HG03103 (cell line): ENCODE data around the gene MAGI3.

ENCODE experiments used
- ATAC-seq: cut with Tn5 transposase; IDR thresholded peaks from one replicate; pipeline ENCODE4 v1.9.1; 2021; ENCODE audit warnings: low read depth; ENCODE audit not compliant: unreplicated experiment

Gene MAGI3

GRCh38 chr1:113641396-113641795, 251.1 kb downstream of the MAGI3 start:
- no peak for ATAC-seq

DNA sequence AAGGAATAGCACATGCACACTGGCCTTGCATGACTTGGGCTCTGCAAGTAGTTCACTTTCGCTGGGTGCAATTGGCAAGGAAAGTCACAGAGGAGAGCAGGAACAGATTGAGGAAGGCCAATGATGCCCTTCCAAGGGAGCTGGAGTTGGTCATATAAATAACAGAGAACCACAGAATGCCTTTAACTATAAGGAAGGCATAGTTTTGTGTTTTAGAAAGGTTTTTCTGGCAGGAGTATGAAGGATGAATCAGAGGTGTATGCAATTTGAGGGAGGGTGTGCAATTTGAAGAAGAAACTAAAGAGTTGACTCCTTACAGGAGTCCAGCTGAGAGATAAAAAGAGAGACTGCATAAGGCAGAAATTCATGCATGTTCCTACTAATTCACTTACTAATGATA, 256.8 kb downstream of the MAGI3 start:
- no peak for ATAC-seq

- ATAC-seq, result no peak
Measured at GRCh38 chr1:113648478-113648877, 258.2 kb downstream of the MAGI3 start.

GRCh38 chr1:113652771-113653170, 262.5 kb downstream of the MAGI3 start:
- ATAC-seq, result no peak

- no peak for ATAC-seq
Measured at GRCh38 chr1:113653741-113654140, 263.4 kb downstream of the MAGI3 start.

- ATAC-seq, result no peak
Measured at GRCh38 chr1:113654883-113655282, 264.6 kb downstream of the MAGI3 start.

DNA sequence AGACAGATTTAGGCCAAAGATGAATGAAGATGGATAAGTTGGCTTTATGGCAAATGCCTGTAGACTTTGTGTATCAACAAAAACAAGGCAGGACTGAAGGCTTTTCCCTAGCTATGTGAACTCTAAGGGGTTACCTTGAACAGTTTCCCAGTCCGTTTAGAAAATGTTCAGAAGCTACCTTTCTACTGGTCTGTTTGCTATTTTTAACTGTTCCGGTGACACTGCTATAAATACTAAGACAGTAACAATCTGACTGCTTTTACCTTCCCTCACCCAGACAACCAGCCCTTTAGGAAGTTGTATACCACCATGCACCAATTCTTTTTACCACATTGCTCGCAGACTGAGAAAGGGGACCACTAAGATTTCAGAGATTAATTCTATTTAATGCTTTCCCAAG, 266.8 kb downstream of the MAGI3 start:
- ATAC-seq, result no peak

GRCh38 chr1:113657556-113658063, 267.3 kb downstream of the MAGI3 start:
- no peak for ATAC-seq

DNA sequence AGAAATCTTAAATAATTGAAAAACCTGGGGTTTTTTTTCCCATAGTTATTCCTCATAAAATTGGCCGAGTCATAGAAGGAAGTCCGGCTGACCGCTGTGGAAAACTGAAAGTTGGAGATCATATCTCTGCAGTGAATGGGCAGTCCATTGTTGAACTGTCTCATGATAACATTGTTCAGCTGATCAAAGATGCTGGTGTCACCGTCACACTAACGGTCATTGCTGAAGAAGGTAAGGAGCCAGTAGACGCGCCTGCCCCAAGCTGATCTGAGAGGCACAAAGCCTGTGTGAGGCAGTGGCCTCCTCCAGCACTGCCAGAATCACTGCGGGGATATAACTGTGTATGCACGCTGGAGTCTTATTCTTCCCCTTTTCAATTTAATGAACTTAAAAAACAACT, 268.7 kb downstream of the MAGI3 start:
- no peak for ATAC-seq

DNA sequence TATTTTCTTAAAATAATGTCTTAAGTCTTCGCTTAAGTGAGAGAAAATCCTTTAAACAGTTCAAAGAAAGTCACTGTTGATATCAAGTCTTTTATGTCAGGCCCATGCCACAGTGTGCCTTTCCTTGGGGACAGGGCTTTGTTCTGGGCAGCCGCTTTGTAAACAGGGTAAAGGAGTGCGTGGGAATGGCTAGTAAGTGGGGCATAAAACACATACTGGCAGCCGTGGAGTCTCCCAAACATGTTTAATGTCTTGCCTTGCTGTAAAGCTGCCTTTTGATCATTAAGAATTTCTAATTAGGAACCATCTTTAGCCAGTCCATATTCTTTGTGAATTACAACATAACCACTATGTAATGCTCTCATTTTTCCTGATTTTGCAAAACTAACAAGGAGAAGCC, 269.2 kb downstream of the MAGI3 start:
- ATAC-seq, result no peak

- ATAC-seq, result no peak
Measured at GRCh38 chr1:113660088-113660487, 269.8 kb downstream of the MAGI3 start.

- no peak for ATAC-seq
Measured at GRCh38 chr1:113662101-113662500, 271.8 kb downstream of the MAGI3 start.

DNA sequence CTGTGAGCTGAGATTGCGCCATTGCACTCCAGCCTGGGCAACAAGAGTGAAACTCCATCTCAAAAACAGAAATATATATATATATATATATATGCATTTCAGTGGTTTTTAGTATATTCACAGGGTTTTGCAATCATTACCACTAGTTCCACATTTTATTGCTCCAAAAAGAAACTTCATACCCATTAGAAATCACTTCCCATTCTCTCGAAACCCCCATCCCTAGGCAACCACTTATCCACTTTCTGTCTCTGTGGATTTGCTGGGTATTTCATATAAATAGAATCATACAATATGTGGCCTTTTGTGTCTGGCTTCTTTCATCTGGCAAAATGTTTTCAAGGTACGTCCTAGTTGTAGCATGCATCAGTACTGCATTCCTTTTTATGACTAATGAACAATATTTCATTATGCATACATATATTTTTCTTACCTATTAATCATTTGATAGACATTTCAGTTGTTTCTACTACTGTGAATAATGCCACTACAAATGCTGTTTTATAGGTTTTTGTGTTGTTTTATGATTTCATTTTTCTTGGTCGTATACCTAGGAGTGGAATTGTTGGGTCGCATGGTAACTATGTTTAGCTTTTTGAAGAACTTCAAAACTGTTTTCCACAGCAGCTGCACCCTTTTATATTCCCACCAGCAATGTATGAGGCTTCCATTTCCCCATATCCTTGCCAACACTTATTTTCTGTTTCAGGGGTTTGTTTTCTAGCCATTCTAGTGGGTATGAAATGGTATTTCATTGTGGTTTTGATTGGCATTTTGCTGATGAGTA, 273.0 kb downstream of the MAGI3 start:
- no peak for ATAC-seq

GRCh38 chr1:113665071-113665470, 274.8 kb downstream of the MAGI3 start:
- no peak for ATAC-seq

- no peak for ATAC-seq
Measured at GRCh38 chr1:113666126-113666525, 275.8 kb downstream of the MAGI3 start.

DNA sequence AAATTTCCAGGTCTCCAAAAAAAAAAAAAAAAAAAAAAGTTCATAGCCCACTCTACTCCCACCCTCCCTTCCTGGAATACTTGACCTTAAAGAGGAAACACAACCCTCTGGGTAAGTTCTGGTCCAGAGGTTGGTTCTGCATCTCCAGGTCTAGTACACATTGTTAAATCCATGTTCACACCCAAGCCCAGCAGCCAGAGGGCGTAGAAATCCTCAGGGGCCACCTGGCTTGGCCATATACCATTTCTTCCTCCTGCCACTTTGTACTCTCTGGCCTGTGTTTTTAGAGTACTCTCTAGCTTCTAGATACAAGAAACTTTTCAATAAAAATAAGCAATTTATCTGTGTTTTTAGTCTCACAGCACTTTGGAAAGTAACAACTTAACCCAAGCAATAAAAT, 279.7 kb downstream of the MAGI3 start:
- ATAC-seq, result no peak

DNA sequence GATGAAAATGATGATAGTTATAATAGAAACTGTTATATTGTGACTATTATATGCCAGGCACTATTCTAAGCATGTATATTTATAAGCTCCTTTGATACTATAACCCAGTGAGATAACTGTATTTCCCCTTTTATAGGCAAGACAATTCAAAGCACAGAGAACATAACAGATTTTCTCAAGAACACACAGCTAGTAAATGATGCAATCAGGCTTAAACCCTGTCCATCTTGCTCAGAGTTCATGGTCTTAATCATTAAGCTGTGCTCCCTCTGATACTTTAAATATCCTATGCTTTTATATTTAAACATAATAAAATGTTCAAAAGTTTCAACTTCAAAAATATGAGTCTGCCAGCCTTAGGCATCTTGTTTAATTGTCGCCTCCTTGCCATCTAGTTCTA, 280.3 kb downstream of the MAGI3 start:
- ATAC-seq, result no peak

- no peak for ATAC-seq
Measured at GRCh38 chr1:113672491-113672890, 282.2 kb downstream of the MAGI3 start.

- no peak for ATAC-seq
Measured at GRCh38 chr1:113674591-113674990, 284.3 kb downstream of the MAGI3 start.

GRCh38 chr1:113675302-113675701, 285.0 kb downstream of the MAGI3 start:
- ATAC-seq, result no peak

DNA sequence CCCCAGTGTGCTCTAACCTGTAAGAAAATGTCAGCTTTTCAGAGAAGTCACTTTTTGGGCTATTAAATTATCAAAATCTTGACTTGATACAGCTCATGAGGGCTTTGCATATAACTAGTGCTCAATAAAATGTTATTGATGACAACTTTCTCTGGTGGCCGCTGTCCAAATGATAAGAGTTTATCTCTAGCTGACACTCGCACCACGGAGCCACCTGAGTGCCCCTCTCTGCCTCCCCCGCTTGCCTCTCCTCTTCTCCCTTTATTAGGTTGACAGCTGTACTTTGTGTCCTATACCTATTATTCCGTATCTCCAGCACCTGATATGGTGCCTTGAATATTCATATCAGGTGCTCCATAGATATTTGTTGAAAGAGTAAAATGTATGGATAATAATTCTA, 286.2 kb downstream of the MAGI3 start:
- ATAC-seq, result no peak
